ENCODE results near the gene IPO8. TPM values are rescaled to one million over a fixed set of nuclear protein-coding genes. Genes with fewer than 3 reads are reported as not detected.

The IPO8 gene
- total RNA-seq, 2 donors from 2014 or later = 39.4 to 80.0 TPM

- H3K4me3 Mint-ChIP-seq = no peak overlapping the region
- Histone ChIP-seq H3K9ac (ENCODE audit: extremely low read depth, low read length, poor library complexity, severe bottlenecking) (no peak overlapping the region), H3K4me3 (ENCODE audit: low read length) (no peak overlapping the region), H3K27me3 (ENCODE audit: control insufficient read depth, insufficient read depth, low read length, poor library complexity, severe bottlenecking) (no peaks in the 10 kb centered on the region), H3K4me1 (ENCODE audit: control insufficient read depth, insufficient read depth, low read length) (no peaks in the 10 kb centered on the region), H3K27ac (ENCODE audit: low read depth, low read length) (no peak overlapping the region), H3K36me3 (ENCODE audit: control insufficient read depth, insufficient read depth, low read length) (no peaks in the 10 kb centered on the region), H3K9me3 (ENCODE audit: control insufficient read depth, low read length) (no peaks in the 10 kb centered on the region)
- peaks cover 4% of the 10 kb centered on the region for H3K27me3 Mint-ChIP-seq (ENCODE audit: insufficient read depth)
- TF ChIP-seq, protein P1, sequence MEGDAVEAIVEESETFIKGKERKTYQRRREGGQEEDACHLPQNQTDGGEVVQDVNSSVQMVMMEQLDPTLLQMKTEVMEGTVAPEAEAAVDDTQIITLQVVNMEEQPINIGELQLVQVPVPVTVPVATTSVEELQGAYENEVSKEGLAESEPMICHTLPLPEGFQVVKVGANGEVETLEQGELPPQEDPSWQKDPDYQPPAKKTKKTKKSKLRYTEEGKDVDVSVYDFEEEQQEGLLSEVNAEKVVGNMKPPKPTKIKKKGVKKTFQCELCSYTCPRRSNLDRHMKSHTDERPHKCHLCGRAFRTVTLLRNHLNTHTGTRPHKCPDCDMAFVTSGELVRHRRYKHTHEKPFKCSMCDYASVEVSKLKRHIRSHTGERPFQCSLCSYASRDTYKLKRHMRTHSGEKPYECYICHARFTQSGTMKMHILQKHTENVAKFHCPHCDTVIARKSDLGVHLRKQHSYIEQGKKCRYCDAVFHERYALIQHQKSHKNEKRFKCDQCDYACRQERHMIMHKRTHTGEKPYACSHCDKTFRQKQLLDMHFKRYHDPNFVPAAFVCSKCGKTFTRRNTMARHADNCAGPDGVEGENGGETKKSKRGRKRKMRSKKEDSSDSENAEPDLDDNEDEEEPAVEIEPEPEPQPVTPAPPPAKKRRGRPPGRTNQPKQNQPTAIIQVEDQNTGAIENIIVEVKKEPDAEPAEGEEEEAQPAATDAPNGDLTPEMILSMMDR (conservative IDR thresholded peaks at IDR 0.05) = no peak
- DNase-seq = no peak
- no peaks in the 10 kb centered on the region for H3K36me3 Mint-ChIP-seq (ENCODE audit: low read depth)
- H3K27ac Mint-ChIP-seq = no peak overlapping the region
- H3K9me3 Mint-ChIP-seq = no peaks in the 10 kb centered on the region
- peaks cover 4% of the 10 kb centered on the region for H3K4me1 Mint-ChIP-seq
Observed at GRCh38 chr12:30701056-30701455, 5.4 kb upstream of the IPO8 start.

- no peaks in the 10 kb centered on the region for H3K9me3 ChIP-seq (ENCODE audit: control insufficient read depth, low read length)
- H3K27ac ChIP-seq (ENCODE audit: low read depth, low read length) = no peak overlapping the region
- TF ChIP-seq, protein P1 (conservative IDR thresholded peaks at IDR 0.05) = no peak
- WGBS, 2 experiments (ENCODE audit: insufficient coverage in 1 of 2, insufficient read length in 1 of 2) = 79 to 89% methylated on average over 4 to 6 of the region's 6 CpGs
- H3K4me3 ChIP-seq (ENCODE audit: low read length) = no peak overlapping the region
- Mint-ChIP-seq H3K36me3 (ENCODE audit: low read depth) (no peaks in the 10 kb centered on the region), H3K4me3 (no peak overlapping the region), H3K9me3 (no peaks in the 10 kb centered on the region), H3K4me1 (peaks cover 6% of the 10 kb centered on the region), H3K27ac (no peak overlapping the region), H3K27me3 (ENCODE audit: insufficient read depth) (peaks cover 4% of the 10 kb centered on the region)
- no peaks in the 10 kb centered on the region for H3K36me3 ChIP-seq (ENCODE audit: control insufficient read depth, insufficient read depth, low read length)
- DNase-seq = no peak
- no peaks in the 10 kb centered on the region for H3K27me3 ChIP-seq (ENCODE audit: control insufficient read depth, insufficient read depth, low read length, poor library complexity, severe bottlenecking)
- no peaks in the 10 kb centered on the region for H3K4me1 ChIP-seq (ENCODE audit: control insufficient read depth, insufficient read depth, low read length)
- no peak overlapping the region for H3K9ac ChIP-seq (ENCODE audit: extremely low read depth, low read length, poor library complexity, severe bottlenecking)
Observed at GRCh38 chr12:30700216-30700900, 4.7 kb upstream of the IPO8 start.

DNA sequence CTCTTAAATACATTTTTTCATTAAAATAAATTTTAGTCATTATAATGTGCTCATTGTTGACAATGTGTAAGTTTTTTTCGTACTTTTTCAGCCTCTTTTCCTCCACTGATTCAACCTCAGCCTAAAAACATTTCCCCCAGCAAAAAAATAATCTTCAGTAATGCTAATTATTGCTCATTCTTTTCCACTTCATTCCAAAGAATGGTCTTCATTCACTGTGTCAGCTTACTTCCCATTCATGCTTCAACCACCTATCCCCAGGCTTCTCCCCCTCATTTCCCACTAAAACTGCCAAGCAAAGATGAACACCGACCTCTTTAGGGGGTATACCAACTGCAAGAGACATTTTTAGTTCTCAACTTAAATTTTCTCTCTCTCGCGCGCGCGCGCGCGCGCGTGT, 2.7 kb upstream of the IPO8 start:
- no peaks in the 10 kb centered on the region for H3K9me3 ChIP-seq (ENCODE audit: control insufficient read depth, low read length)
- Mint-ChIP-seq H3K27me3 (ENCODE audit: insufficient read depth) (peaks cover 4% of the 10 kb centered on the region), H3K27ac (no peak overlapping the region), H3K4me3 (no peak overlapping the region), H3K9me3 (no peaks in the 10 kb centered on the region), H3K36me3 (ENCODE audit: low read depth) (no peaks in the 10 kb centered on the region), H3K4me1 (peaks cover 17% of the 10 kb centered on the region)
- H3K4me3 ChIP-seq (ENCODE audit: low read length) = no peak overlapping the region
- H3K9ac ChIP-seq (ENCODE audit: extremely low read depth, low read length, poor library complexity, severe bottlenecking) = no peak overlapping the region
- no peaks in the 10 kb centered on the region for H3K36me3 ChIP-seq (ENCODE audit: control insufficient read depth, insufficient read depth, low read length)
- TF ChIP-seq, protein P1 (conservative IDR thresholded peaks at IDR 0.05) = no peak
- H3K27ac ChIP-seq (ENCODE audit: low read depth, low read length) = no peak overlapping the region
- 92 to 100% methylated on average over 1 to 12 of the region's 12 CpGs for WGBS, 2 experiments (ENCODE audit: insufficient coverage in 1 of 2, insufficient read length in 1 of 2)
- no peak for DNase-seq
- no peaks in the 10 kb centered on the region for H3K27me3 ChIP-seq (ENCODE audit: control insufficient read depth, insufficient read depth, low read length, poor library complexity, severe bottlenecking)
- peaks cover 4% of the 10 kb centered on the region for H3K4me1 ChIP-seq (ENCODE audit: control insufficient read depth, insufficient read depth, low read length)

Data from endodermal cell (in vitro differentiated cells).